Kidney glomerular epithelial cell (primary cell): Measurements from ENCODE around the gene TSC22D2.

Source experiments
- DNase-seq: peaks from one replicate; lab custom pipeline; 2025; lab: John Stamatoyannopoulos, UW

The TSC22D2 gene

DNA sequence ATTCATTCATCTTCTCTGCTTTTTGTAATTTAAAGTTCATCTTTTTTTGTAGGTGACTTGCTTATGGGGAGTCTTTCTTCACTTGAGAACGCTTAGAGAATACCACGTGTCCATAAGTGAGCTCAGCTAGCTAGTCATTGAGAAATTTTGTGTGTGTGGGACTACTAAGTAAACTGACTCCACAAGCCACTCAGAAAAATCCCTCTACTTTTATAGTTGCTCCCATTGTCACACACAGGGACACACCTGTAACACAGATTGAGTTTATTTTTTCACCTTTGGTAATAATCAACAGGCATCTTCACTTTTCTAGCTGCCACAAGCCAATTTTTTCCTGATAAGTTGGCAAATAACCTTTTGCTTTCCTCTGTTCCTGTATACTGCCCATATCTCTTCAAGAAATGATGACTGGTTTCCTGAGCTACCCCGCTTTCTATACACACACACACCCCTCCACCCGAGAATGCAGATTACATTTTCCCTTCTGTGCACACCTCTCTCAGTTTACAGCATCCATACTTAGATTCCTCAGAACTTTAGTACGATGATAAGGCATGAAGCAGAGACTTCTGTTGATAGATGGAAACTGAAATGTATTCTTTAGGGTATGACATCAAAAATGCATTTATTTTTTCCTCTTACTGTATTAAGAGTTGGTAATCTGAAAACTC, 4.6 kb downstream of the TSC22D2 start:
- DNase-seq = peak; percentile 55

DNA sequence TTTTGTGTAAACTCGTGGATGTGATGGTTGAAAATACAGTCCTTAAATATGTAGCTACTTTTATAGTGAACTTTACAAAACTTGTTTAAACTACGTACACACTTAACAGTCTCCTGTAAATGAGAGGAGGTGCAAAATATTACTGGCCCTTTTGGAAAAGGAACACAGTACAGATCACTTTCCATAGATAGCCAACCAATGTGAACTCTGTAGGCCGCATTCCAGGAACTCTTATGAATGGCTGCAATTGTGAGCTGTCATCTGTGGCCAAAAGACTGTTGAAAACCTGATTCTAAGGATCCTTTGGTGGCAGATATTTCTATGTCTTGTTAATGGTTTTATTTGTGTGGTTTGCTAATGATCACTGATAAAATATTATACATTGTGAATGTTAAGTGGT, 6.2 kb downstream of the TSC22D2 start:
- peak; percentile 29 for DNase-seq

DNA sequence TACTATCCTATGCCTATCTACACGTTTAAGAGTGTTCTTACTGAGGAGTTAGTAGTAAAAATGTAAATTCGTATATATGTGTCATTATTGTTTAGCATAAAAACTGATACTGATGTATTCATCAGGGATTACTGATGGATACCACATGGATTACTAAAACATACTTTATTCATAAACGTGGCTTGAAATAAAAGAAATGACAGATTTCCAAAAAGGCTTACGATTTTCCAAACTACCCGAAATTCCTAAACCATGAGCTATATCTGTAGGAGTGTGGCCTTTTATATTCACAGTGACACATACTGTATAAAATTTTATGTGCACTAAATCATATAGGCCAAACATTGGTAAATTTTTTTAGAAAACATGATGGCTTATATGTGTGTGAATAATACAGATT, 6.9 kb downstream of the TSC22D2 start:
- DNase-seq = no peak

DNA sequence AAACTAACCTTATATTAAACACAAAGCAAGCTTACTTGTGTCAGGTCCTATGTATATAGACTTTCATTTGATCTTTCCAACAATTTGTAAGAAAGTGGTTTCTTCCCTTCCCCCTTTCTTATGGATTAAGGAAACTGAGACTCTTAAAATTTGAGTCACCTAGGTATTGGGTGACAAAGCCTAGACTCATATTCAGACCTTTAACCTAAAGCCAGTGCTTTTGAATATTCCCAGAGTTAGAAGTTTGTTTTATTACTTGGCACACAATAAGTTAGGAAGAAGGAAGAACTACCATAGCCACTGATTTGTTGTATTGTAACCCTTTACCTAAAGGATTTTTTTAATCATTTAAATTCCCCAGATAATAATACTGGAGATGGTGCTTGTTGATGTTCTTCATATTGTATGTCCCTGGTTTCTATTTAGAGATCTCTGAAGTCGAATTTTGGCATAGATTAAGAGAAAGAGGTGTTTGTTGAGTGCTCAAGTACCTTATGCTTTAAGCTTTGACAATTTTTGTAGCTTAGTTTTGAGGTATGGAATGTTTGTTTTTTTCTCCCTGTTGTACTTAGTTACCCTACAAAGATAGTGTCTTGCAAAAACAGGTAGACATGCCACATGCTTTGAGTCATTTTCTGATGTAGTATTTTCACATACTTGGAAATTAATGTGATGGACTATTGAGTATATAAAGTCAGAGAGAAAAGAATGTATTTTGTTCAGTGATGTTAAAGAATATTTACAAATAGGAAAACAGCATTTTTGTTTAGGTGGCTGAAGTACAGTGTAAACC, 11.2 kb downstream of the TSC22D2 start:
- peak; percentile 45 for DNase-seq

DNA sequence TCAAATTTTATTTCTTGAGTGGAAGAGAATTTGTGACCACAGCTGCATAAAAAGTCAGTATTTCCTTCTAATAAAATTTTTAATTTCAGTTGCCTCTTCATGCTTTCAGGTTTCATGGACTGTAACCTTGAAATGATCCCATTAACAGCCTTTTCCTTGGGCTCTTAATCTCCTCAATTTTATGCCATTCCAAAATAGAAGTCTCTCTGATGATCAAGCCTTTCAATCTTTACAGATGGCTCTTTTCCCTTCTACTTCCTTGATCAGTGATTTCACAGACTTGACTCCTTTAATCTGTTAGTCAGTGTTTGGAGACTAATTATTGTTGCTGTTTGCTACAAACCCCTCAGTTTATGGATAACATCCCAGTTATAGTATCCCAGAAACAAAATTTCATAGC, 11.9 kb downstream of the TSC22D2 start:
- no peak for DNase-seq

DNA sequence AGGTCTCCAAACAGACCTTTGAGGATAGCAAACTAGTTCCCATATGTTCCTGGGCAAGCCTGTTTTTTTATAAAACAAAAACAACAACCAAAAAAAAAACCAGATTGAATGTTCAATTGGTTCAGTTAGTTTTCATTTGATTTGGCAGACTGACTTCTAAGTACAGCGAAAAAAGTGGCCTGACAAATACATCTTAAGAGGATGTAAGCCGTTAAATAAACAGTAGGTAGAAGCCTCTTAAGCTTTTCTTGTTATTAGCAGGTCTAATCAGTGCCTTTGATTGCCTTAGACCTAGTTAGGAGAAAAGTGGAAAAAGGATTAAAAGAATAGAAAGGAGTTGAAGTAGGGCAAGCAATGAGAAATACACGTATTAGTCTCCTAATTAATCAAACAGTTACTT, 13.2 kb downstream of the TSC22D2 start:
- DNase-seq = no peak

DNA sequence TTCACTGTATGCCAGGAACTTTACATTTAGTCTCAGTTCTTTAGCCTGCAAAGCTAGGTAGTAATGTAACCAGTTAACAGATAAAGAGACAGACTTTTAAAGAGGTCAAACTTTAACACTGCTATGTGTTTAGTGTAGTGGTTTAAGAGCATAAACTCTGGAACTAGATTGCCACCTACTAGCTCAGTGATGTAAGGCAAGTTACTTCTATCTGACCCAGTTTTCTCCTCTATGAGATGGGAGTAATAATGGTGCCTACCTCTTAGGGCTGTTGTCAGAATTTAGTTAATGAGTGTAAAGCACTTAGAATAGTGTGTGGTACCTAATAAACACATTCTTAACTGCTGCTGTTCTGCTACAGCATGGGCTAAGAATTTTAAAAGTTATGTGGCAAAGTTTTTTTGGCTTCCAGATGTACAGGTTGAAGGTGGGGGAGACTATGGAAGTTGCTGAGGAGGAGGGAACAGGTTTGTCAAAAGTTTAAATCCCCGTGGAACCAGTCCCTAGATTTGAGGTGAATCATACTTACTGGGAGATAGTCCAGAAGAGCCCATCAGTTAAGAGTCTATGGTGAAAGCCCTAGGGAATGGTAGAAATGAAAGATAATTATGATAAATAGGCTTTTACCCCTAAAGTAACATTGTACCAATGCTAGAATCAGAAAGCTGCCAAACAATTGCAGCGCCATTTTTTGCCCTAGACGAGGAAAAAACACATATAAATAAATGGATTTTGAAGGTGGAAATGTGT, 13.9 kb downstream of the TSC22D2 start:
- DNase-seq = no peak

DNA sequence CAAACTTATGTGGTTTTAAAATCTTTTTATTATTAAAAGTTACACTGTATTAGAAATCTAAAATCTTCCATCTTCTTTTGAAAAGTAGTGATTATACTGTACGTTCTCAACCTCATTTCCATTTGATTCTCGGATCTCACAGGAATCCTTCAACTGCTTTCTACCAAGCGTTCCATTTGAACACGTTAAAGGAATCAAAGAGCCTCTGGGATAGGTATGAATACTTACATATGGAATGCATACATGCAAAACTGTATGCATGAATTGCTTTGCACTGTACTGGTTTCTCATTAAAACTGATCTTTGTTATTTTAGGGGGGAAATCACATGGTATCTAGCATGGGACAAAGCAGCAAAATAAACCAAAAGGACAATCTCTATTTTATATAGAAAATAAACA, 14.8 kb downstream of the TSC22D2 start:
- DNase-seq = no peak

DNA sequence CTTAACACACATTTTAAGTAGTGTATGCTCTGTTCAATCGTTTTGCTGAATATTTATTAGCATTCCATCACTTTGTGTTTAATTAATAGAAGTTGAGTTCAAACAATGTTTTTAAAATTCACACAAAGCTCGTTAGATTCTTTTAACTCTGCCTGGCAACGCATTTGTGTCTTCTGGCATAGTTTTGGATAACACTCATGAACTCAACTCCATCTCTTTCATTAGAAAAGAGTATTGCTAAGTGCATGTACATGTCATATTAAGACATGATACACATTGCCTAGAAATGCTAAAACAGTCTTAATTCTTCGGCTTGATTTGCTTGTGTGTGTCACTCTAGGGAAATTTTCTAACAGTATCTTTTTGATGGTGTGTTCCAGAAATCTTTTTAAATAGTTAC, 15.7 kb downstream of the TSC22D2 start:
- no peak for DNase-seq

DNA sequence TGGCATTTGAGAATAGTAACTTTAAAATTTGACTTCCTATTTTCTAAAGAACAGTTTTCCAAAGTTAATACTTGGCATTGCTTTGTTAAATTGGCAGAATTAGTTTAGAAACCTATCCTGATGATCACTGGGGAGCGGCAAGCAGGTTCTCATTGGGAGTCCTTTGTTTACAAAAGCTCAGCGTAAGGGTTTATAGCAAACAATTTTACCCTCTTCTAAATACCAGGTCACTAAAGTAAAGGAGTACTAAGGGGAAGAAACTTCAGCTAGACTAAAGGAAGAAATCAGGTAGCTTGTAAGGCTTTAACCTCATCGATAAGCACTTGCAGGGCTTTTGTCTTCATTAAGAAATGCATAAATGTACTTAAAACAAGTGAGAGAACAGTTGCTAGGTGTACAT, 18.2 kb downstream of the TSC22D2 start:
- DNase-seq = no peak

DNA sequence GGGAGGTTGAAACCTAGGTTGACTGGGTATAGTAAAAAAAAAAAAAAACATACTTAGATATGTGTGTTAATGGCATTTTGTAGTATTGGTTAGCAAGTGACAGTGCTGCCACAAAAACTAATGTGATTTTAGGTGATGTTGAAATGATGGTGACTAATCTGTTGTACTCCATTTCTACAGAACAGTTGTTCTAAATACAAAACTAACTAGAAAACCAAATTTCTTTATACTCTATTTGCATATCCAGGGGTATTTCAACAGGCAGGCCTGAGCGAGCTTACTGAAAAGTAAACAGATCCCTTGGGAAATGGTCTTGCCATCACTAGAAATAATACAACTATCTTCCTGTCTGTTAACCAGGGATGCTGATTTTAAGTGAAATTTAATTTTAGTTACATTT, 20.5 kb downstream of the TSC22D2 start:
- no peak for DNase-seq

DNA sequence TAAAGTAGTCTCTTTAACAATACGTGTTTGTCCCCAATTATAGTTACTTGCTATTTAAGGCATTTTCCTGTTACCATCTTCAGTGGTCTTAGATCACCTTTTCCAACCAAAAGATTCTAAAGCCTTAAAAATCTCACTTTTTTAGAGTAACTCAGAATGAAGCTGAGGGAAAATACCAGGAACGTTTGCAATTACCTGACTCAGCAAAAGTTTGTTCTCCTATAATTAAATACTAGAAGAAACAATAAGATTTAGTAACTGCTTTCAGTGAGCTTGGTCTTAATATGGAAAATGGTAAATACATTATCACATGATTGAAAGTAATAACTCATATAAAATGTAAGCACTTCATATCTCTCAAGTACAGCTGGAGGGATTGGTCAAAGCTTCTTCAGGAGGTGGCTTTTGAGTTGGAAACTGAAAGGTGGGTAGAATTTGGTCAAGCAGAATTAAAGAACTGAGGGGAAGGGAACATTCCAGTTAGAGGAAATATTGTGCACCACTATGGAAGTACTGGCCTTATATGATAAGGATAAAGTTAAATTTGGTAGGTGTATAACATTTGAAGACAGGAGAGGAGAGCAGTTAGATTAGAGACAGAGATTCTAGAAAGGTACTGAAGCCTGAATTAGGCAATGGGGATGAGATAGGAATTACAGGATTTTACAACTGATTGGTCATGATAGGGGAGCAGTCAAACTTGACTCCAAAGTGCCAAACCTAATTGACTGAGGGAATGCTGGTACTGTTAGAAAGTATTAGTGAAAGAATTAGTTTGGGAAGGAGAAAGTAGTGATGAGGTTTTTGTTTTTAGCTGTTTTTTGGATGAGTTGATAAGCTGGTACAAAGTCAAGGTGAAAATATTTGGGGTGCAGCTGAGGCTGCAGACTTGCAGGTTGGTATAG, 21.9 kb downstream of the TSC22D2 start:
- no peak for DNase-seq

DNA sequence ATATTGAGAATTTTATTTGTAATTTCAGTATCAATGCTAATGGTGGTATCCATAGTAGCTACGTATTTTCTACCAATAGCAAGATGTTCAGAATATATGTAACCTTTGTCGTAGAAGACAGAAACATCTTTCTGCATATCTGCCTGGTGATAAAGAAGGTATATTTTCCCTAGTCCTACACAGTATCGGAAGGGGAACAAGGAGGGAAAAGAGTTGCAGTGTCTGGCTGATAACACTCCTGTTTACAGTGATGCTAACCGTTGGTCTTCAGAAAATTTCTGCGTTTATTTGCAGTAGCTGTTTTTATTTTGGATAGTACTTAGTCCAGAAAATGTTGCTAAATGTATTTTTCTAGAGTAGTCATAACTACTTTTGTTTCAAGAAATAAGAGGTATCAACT, 25.2 kb downstream of the TSC22D2 start:
- DNase-seq = no peak

DNA sequence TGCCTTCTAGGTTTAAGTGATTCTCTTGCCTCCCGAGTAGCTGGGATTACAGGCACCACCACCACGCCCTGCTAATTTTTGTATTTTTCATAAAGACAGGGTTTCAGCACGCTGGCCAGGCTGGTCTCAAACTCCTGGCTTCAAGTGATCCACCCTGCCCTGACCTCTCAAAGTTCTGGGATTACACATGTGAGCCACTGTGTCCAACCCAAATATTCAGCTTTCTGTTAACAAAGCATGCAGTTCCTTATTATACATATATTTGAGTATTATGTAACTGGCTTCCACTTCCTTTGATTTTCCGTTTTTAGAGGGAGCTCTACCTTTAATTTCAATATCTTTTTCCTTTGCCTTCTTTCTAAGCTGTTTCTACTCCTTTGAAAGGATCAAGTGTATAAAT, 26.1 kb downstream of the TSC22D2 start:
- DNase-seq = no peak

DNA sequence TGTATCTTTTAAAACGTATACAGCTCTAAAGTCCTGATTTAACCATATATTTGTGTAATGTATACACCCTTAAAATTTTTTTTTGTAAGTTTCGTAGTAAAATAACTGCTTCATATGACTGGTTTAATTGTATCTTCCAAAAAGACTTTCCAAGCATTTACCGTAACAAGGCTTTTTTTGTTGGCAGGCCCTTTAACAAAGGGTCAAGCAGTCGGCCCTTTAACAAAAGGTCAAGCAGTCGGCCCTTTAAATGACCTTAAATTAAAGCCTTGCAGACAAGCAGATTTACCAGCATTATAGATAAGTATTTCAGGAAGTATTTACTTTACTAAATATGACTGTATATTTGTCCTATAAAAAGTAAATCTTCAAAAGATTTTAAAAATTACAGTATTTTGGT, 28.1 kb downstream of the TSC22D2 start:
- no peak for DNase-seq

DNA sequence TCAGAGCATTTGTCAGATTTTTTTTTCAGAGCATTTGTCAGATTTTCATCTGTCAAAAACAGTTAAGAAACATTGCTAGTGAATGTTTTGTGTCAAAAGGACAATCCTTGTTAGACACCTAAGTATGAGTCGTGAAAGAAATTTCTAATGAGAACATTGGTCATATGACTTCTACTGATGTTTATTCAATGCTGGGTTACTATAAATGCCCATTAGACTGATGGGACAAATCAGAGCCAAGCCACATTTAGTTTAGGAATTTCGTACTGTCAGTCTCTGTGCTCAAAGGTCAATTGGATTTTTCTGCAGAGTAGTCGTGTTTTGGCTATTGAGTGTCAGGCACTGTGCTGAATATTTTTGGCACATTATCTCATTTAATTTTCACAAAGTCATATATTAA, 31.6 kb downstream of the TSC22D2 start:
- DNase-seq = peak; percentile 20

DNA sequence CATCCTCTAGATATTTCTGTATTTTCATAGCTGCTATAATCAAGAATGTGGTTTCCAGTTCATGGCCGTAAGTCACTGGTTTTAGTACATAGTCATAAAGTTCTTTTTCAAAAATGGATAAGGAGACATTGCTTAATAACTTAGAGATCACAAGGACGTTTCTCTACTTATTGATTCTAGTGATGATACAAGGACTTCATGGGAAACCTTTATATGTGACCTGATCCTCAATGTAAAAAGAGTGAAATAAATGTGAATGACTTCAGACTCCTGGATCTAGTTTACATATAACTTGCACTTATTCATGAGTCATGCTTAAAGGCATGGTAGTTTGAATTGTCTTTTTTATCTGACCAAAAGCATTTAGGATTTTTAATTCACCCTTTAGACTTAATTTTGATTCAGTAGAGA, 35.2 kb downstream of the TSC22D2 start:
- DNase-seq = no peak

DNA sequence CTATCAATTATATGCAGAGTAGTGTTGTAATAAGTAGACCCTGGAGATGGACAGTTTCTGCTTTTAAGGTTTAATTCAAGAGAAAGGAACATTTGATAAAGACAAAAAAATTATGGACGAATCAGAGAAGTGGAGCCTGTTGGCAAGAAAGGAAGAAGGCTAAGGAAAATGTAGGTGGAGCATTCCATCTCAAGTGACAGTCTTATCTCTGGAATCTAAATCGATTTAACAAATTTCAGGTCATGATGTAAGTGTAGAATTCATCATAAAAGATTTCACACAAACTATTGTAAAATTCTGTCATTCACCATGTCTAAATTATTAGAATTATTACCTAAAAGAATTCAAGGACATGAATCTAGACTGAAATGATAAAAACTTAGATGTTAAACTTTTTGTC, 36.3 kb downstream of the TSC22D2 start:
- DNase-seq = no peak

DNA sequence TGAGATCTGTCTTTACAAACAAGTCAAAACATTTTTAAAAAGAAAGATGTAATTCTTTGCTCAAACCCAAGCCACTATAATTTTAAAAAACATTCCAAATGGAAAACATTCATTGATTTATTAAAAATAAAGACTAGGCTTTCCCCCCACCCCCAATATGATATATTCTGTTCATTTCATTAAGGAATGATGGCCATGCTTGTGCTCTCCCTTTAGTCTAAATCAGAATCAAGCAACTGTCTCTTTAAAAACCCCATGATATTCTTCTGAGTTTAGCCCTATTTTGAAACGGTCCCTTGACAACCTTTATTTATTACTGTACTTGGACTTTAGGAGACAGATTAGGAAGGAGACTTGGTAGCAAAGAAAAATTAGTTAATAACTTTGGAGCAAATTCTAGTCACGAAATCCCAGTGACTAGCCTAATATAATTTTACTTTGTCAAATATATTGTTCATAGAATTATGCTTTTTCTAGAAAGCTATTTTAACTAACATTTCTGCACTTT, 38.4 kb downstream of the TSC22D2 start:
- no peak for DNase-seq

DNA sequence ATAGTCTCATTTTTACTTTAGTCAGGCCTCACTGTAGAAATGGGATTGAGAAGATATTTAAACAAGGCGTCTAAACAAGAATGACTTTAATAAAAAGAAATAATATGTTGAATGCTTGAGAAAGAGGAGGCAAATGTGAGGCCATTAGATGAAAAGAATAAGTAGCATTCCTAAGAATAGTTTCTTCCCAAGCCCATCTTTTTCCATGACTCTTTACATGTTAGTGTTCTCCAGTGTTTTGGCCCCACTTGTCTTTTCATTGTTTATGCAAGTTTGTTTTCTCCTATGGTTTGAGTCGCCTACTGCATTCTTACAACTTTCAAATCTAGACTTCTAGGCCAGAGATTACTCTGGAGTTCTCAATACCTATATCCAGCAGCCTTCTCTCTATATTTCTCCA, 39.0 kb downstream of the TSC22D2 start:
- DNase-seq = no peak

DNA sequence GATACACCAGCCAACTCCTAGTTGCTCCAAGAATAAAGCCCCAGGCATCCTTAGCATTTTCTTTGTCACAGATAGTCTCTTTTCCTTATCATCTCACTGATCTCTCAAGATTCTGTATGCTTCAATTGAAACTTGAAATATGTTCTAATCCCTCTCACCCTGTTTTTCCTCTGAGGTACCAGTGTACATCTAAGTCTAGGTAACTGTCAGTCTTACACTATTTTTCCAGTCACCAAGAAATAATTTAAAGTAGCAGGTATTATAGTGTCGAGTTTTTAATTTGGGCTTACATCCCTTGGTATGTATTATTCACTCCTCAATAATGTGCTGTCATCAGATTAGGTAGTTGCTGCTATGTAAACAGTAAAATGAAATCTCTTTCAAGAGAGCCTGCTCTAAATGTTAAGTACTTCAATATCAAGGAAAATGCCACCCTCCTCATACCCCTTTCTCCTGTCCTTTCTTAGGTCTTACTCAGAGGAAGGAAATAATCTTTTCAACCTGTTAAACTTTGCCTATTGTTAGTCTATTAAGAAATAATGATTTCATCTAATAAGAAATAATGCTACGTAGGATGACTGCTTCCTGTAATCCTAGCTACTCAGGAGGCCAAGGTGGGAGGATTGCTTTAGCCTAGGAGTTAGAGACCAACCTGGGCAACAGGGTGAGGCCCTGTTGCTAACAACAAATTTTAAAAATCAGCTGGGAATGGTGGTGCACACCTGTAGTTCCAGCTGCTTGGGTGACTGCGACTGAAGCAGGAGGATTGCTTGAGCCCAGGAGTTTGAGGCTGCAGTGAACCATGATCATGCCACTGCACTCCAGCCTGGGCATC, 39.8 kb downstream of the TSC22D2 start:
- peak; percentile 33 for DNase-seq
